NCI-H128 (cell line): ENCODE measurements around the gene ERICH4.

Source experiments
- DNase-seq: peaks from one replicate; lab custom pipeline; 2025; ENCODE audit not compliant: unreplicated experiment; lab: John Stamatoyannopoulos, UW

ERICH4 gene

GRCh38 chr19:41413947-41414346, 29.0 kb upstream of the ERICH4 start:
- no peak for DNase-seq

GRCh38 chr19:41414461-41414860, 28.5 kb upstream of the ERICH4 start:
- no peak for DNase-seq

- no peak for DNase-seq
These were observed 27.8 kb upstream of the ERICH4 start for GRCh38 chr19:41415154-41415571.

- no peak for DNase-seq
These were observed 26.7 kb upstream of the ERICH4 start for GRCh38 chr19:41416194-41416674.

- no peak for DNase-seq
These were observed 22.7 kb upstream of the ERICH4 start for GRCh38 chr19:41420101-41420880.

- no peak for DNase-seq
These were observed 21.6 kb upstream of the ERICH4 start for GRCh38 chr19:41421314-41421713.

GRCh38 chr19:41421973-41422372, 21.0 kb upstream of the ERICH4 start:
- no peak for DNase-seq

- no peak for DNase-seq
These were observed 20.5 kb upstream of the ERICH4 start for GRCh38 chr19:41422456-41422855.

- DNase-seq, result no peak
These were observed 20.0 kb upstream of the ERICH4 start for GRCh38 chr19:41422955-41423354.

- DNase-seq, result no peak
These were observed 18.4 kb upstream of the ERICH4 start for GRCh38 chr19:41424335-41425173.

GRCh38 chr19:41425174-41426115, 17.5 kb upstream of the ERICH4 start:
- DNase-seq, result no peak

GRCh38 chr19:41426116-41426841, 16.7 kb upstream of the ERICH4 start:
- DNase-seq, result no peak

- peak; percentile 47 for DNase-seq
These were observed 15.9 kb upstream of the ERICH4 start, which contains the start of gene B3GNT8 for GRCh38 chr19:41426952-41427646. B3GNT8 (minus strand) TSS chr19:41427374; CDS start chr19:41426778, 596 bp downstream.

- no peak for DNase-seq
These were observed 15.1 kb upstream of the ERICH4 start for GRCh38 chr19:41427647-41428480.

GRCh38 chr19:41428481-41428859, 14.5 kb upstream of the ERICH4 start:
- DNase-seq, result no peak

- no peak for DNase-seq
These were observed 12.0 kb upstream of the ERICH4 start for GRCh38 chr19:41430922-41431321.

- DNase-seq, result no peak
These were observed 11.2 kb upstream of the ERICH4 start for GRCh38 chr19:41431426-41432386.

GRCh38 chr19:41433171-41433570, 9.8 kb upstream of the ERICH4 start:
- DNase-seq, result no peak
